AG20443 (cell line): ENCODE data around the gene TMEM121B.
A peak's percentile ranks its signal among the peaks of the same experiment; 100 is the strongest.

Source experiments
- DNase-seq: peaks from one replicate; pipeline ENCODE4 v3.0.0; 2012; ENCODE audit warnings: low spot score, mixed read lengths

Gene TMEM121B

GRCh38 chr22:17091851-17092250, 29.3 kb downstream of the TMEM121B start:
- DNase-seq, result no peak

- DNase-seq, result no peak
Measured at GRCh38 chr22:17090550-17090949, 30.6 kb downstream of the TMEM121B start.

- no peak for DNase-seq
Measured at GRCh38 chr22:17087498-17088131, 33.5 kb downstream of the TMEM121B start.

- no peak for DNase-seq
Measured at GRCh38 chr22:17086788-17087497, 34.2 kb downstream of the TMEM121B start.

GRCh38 chr22:17086296-17086695, 34.9 kb downstream of the TMEM121B start:
- DNase-seq, result no peak

GRCh38 chr22:17085277-17086181, 35.6 kb downstream of the TMEM121B start:
- DNase-seq, result peak; percentile 58

- peak; percentile 97 for DNase-seq
Measured at GRCh38 chr22:17084554-17085276, 36.4 kb downstream of the TMEM121B start, which contains the start of gene IL17RA. TSS of gene IL17RA (plus strand) at chr22:17085000. CDS start at chr22:17085092, 92 bp downstream.

- DNase-seq, result no peak
Measured at GRCh38 chr22:17083811-17084441, 37.2 kb downstream of the TMEM121B start.

GRCh38 chr22:17083255-17083654, 37.9 kb downstream of the TMEM121B start:
- no peak for DNase-seq

- no peak for DNase-seq
Measured at GRCh38 chr22:17079572-17079971, 41.6 kb downstream of the TMEM121B start.

GRCh38 chr22:17077255-17077654, 43.9 kb downstream of the TMEM121B start:
- peak; percentile 69 for DNase-seq

GRCh38 chr22:17074648-17075002, 46.5 kb downstream of the TMEM121B start:
- DNase-seq, result no peak

- no peak for DNase-seq
Measured at GRCh38 chr22:17072877-17073276, 48.3 kb downstream of the TMEM121B start.
